K562 (cell line): ENCODE measurements around the gene SCT. TPM values are rescaled to one million over a fixed set of nuclear protein-coding genes. Genes with fewer than 3 reads are reported as not detected.

Experiments used
- ATAC-seq: fragments of 200-7000 bp; cut with Tn5 transposase; 3 replicates; pipeline ENCODE4 v1.9.1; 2020; ENCODE audit warnings: moderate library complexity
- BruUV-seq: library from RNA; stranded (reverse); fragments of 400-500 nt; replicated peaks from 2 replicates; lab custom pipeline; 2021; lab: Mats Ljungman, UMichigan
- CTCF ChIA-PET: fragments of 300-600 bp; formaldehyde crosslinking; extraction: SDS; loops from one replicate; lab custom pipeline; 2021; ENCODE audit warnings: low intra/inter-chr PET ratio; lab: Yijun Ruan, JAX
- POLR2A ChIA-PET: fragments of 300-600, 350-650 bp; sonication (Branson Sonifier 250); formaldehyde crosslinking; extraction: SDS; loops from one replicate; lab custom pipeline; 2021; ENCODE audit warnings: antibody characterized with exemption, inconsistent platforms; lab: Yijun Ruan, JAX
- DNase-seq, 4 experiments: peaks; one replicate each; pipeline versions ENCODE4 v3.0.0 to v3.0.0-alpha.2; 2011 to 2018; ENCODE audit warnings: low spot score in 3 of 4, mixed read lengths in 3 of 4; ENCODE audit errors: extremely low read depth in 1 of 4
- FAIRE-seq: peaks from 2 replicates; lab custom pipeline; 2011; peaks lifted over from hg19 to GRCh38; lab: Jason Lieb, UNC
- H2AFZ ChIP-seq: 2 replicates; pipeline ENCODE4 v1.6.0; 2011; ENCODE audit warnings: low read depth, low read length, control low read depth, inconsistent platforms
- H3K27ac ChIP-seq: fragments of 200-600 bp; 3 replicates; pipeline ENCODE4 v1.8.0; 2011; ENCODE audit warnings: low read depth, mild to moderate bottlenecking, control low read depth, inconsistent platforms, low read length, moderate library complexity, mixed read lengths; ENCODE audit errors: extremely low read depth
- H3K27me3 ChIP-seq, 2 experiments: fragments of 300-600 bp in 1 of 2; 2 replicates in 1 of 2; 3 replicates in 1 of 2; pipeline versions ENCODE4 v1.6.0 to v1.8.0; 2011; ENCODE audit warnings: inconsistent platforms in 2 of 2, low read length in 2 of 2, mild to moderate bottlenecking in 1 of 2, mixed read lengths in 1 of 2, moderate library complexity in 1 of 2; ENCODE audit not compliant: control insufficient read depth in 2 of 2, insufficient read depth in 2 of 2
- H3K36me3 ChIP-seq: fragments of 300-600 bp; 3 replicates; pipeline ENCODE4 v1.8.0; 2011; ENCODE audit warnings: mild to moderate bottlenecking, low read length, inconsistent platforms; ENCODE audit not compliant: control insufficient read depth, insufficient read depth
- H3K4me1 ChIP-seq, 2 experiments: fragments of 200-600 bp in 1 of 2; replicated peaks in 1 of 2; 2 replicates in 1 of 2; 3 replicates in 1 of 2; pipeline versions ENCODE4 v1.5.1 to v1.8.0; 2011; ENCODE audit warnings: inconsistent platforms in 2 of 2, low read length in 2 of 2, mild to moderate bottlenecking in 1 of 2, mixed read lengths in 1 of 2, moderate library complexity in 1 of 2; ENCODE audit not compliant: control insufficient read depth in 2 of 2, insufficient read depth in 2 of 2
- H3K4me2 ChIP-seq: 2 replicates; pipeline ENCODE4 v1.6.1; 2011; ENCODE audit warnings: low read length, control low read depth, inconsistent platforms, mixed read lengths; ENCODE audit not compliant: insufficient read depth
- H3K4me3 ChIP-seq: fragments of 200-600 bp; sonication (generic), shearing (Covaris generic); 2 replicates; pipeline ENCODE4 v1.5.1; 2016; ENCODE audit warnings: control low read depth, inconsistent platforms
- H3K79me2 ChIP-seq: fragments of 200-600 bp; 3 replicates; pipeline ENCODE4 v1.8.0; 2011; ENCODE audit warnings: low read length, inconsistent platforms; ENCODE audit not compliant: control insufficient read depth, insufficient read depth
- H3K9ac ChIP-seq, 2 experiments: 2 replicates each; pipeline versions ENCODE4 v1.6.0 to v1.6.1; 2011; ENCODE audit warnings: low read depth in 2 of 2, low read length in 2 of 2, control low read depth in 1 of 2, inconsistent platforms in 1 of 2, mild to moderate bottlenecking in 1 of 2, mixed read lengths in 1 of 2; ENCODE audit not compliant: insufficient read depth in 1 of 2
- H3K9me1 ChIP-seq: one replicate; pipeline ENCODE4 v1.6.0; 2011; ENCODE audit warnings: inconsistent platforms, mild to moderate bottlenecking, low read length, moderate library complexity; ENCODE audit not compliant: control insufficient read depth, insufficient read depth
- H3K9me3 ChIP-seq: replicated peaks from 2 replicates; pipeline ENCODE4 v1.5.1; 2011; ENCODE audit warnings: low read depth, low read length, inconsistent platforms; ENCODE audit not compliant: control insufficient read depth, insufficient read depth
- H4K20me1 ChIP-seq: replicated peaks from 2 replicates; pipeline ENCODE4 v1.6.1; 2011; ENCODE audit warnings: low read length, inconsistent platforms, mixed read lengths; ENCODE audit not compliant: control insufficient read depth, insufficient read depth
- CHD2 ChIP-seq: IDR thresholded peaks from 2 replicates; pipeline ENCODE4 v1.6.1; 2011; ENCODE audit warnings: low read depth, low read length
- EGR1 ChIP-seq: fragments of 450-650 bp; conservative IDR thresholded peaks from 2 replicates; pipeline ENCODE4 v1.6.1; 2017; ENCODE audit warnings: mild to moderate bottlenecking
- GABPB2 ChIP-seq: fragments of 250-450 bp; sonication (Bioruptor Pico); conservative IDR thresholded peaks from 2 replicates; pipeline ENCODE4 v1.5.1; 2021; ENCODE audit warnings: mild to moderate bottlenecking
- JUND ChIP-seq, 2 experiments: IDR thresholded peaks; 2 replicates in 1 of 2; 3 replicates in 1 of 2; pipeline ENCODE4 v1.6.1; 2011; ENCODE audit warnings: borderline replicate concordance in 2 of 2, low read depth in 2 of 2, low read length in 2 of 2, improper control_type of control experiment in 1 of 2, missing biosample characterization in 1 of 2, missing genetic modification characterization in 1 of 2, missing genetic modification reagents in 1 of 2
- MTA3 ChIP-seq: fragments of 450-650 bp; formaldehyde crosslinking; IDR thresholded peaks from 2 replicates; pipeline ENCODE4 v1.6.1; 2017; ENCODE audit warnings: mild to moderate bottlenecking, borderline replicate concordance
- POLR2AphosphoS5 ChIP-seq: IDR thresholded peaks from 2 replicates; pipeline ENCODE4 v1.6.1; 2011; ENCODE audit warnings: mild to moderate bottlenecking, low read depth, low read length, moderate library complexity; ENCODE audit not compliant: control insufficient read depth, insufficient read depth
- POLR2G ChIP-seq: fragments of 200-400 bp; formaldehyde crosslinking; IDR thresholded peaks from 2 replicates; pipeline ENCODE4 v1.6.1; 2017; ENCODE audit warnings: low read depth, mild to moderate bottlenecking, antibody characterized with exemption, low read length, moderate library complexity
- RBM22 ChIP-seq: fragments of 200-400 bp; formaldehyde crosslinking; IDR thresholded peaks from 2 replicates; pipeline ENCODE4 v1.6.1; 2018; ENCODE audit warnings: low read length, low read depth; ENCODE audit not compliant: poor library complexity, severe bottlenecking
- SUPT5H ChIP-seq: fragments of 450-650 bp; IDR thresholded peaks from 2 replicates; pipeline ENCODE4 v1.6.1; 2016
- ZNF23 ChIP-seq: fragments of 250-450 bp; sonication (Bioruptor Pico); IDR thresholded peaks from 2 replicates; pipeline ENCODE4 v1.4.0; 2020; ENCODE audit warnings: mild to moderate bottlenecking
- ZNF518B ChIP-seq: fragments of 250-450 bp; sonication (Bioruptor Pico); IDR thresholded peaks from 2 replicates; pipeline ENCODE4 v1.5.0; 2021; ENCODE audit warnings: mild to moderate bottlenecking, moderate library complexity
- WGBS: fragments of 100-300 bp; shearing (Covaris generic); methylation state at CpG from one replicate; pipeline ENCODE4 v1.1.6; 2016; ENCODE audit warnings: low coverage, mixed read lengths; ENCODE audit not compliant: insufficient coverage; ENCODE audit errors: missing lambda C conversion rate; 5-methylcytosine and 5-hydroxymethylcytosine counted together
- in situ Hi-C: fragments of 300-500 bp; cut with MboI; formaldehyde crosslinking; loops from 4 replicates; pipeline ENCODE4 v1.15.0; 2018; ENCODE audit warnings: inconsistent platforms, mixed read lengths
- intact Hi-C: fragments of 100-400 bp; cut with micrococcal nuclease; formaldehyde crosslinking; loops from 2 replicates; pipeline ENCODE4 v1.14.2; 2022
- polyA plus RNA-seq, 8 experiments: library from polyadenylated mRNA; depleted of rRNA in 4 of 8; stranded (reverse) in 5 of 8; unstranded in 3 of 8; fragments of >200 nt; fragmentation: Nextera tagmentation in 2 of 8; fragmentation: Illumina TruSeq in 1 of 8; extraction: Ambion mirVana in 2 of 8; extraction: Trizol in 1 of 8; gene quantifications; 2 replicates each; pipeline versions ENCODE4 v1.2.1 to v1.2.3, GENCODE V29; 2011 to 2014; ENCODE audit warnings: inconsistent platforms in 1 of 8, missing spikeins in 1 of 8
- total RNA-seq, 7 experiments: library from RNA; depleted of rRNA in 6 of 7; stranded (reverse); fragments of >200 nt in 6 of 7; fragmentation: Illumina TruSeq in 2 of 7; extraction: Trizol in 2 of 7; gene quantifications; 2 replicates each; pipeline versions ENCODE4 v1.2.1 to v1.2.3, GENCODE V29; 2011 to 2021; ENCODE audit warnings: low replicate concordance in 1 of 7

SCT gene
- total and polyA plus RNA-seq, 9 of the 15 experiments (the other 6 are each of a cell fraction or from before 2014, with no cell fraction given) = not detected

- no peak for TF ChIP-seq ZNF518B
These were observed 14.6 kb downstream of the SCT start (continued) for GRCh38 chr11:612201-612960.

- Histone ChIP-seq H4K20me1 (peaks cover 17% of the 10 kb centered on the region), H3K4me1 (peaks cover 5 to 67% of the 10 kb centered on the region in 2 experiments), H3K9ac (peak overlapping the region in 1 of 2 experiments; percentile 20; a peak in 1 of 4 replicates), H3K27me3 (no peaks in the 10 kb centered on the region), H3K27ac (no peak overlapping the region), H3K9me3 (no peaks in the 10 kb centered on the region), H3K36me3 (peaks cover 89% of the 10 kb centered on the region; the same call in 2 of the 3 replicates), H3K79me2 (peaks cover 9% of the 10 kb centered on the region; the same call in 1 of the 3 replicates), H3K9me1 (no peaks in the 10 kb centered on the region), H2AFZ (no peak overlapping the region), H3K4me2 (no peak overlapping the region), H3K4me3 (no peak overlapping the region)
- 90% methylated on average over 43 of the region's 49 CpGs for WGBS
- TF ChIP-seq CHD2 = no peak
- TF ChIP-seq GABPB2 (CRISPR knock-in tag) = no peak
- TF ChIP-seq SUPT5H = peak; percentile 15; the same call in 1 of the 2 replicates
- 0 out of 2 replicates have a peak, but pooled peaks have one; percentile 29 for TF ChIP-seq EGR1
- peak; percentile 43 for TF ChIP-seq RBM22
- no peak for TF ChIP-seq ZNF23 (CRISPR knock-in tag)
- TF ChIP-seq POLR2G = peak; percentile 51; the same call in 1 of the 2 replicates
- no peak for TF ChIP-seq JUND (IDR thresholded peaks at IDR 0.05; ENCODE audit: borderline replicate concordance, low read depth, low read length)
- TF ChIP-seq JUND (tag; IDR thresholded peaks at IDR 0.05; ENCODE audit: borderline replicate concordance, low read depth, low read length) = no peak
- no peak for TF ChIP-seq MTA3
- peak; percentile 17; the same call in 1 of the 2 replicates for TF ChIP-seq POLR2AphosphoS5
- ChIA-PET CTCF (no interaction called here), POLR2A (interaction anchor here (0.5 to 0.9 kb wide), 3 partner anchors 36 to 294 kb away, joined by 3 to 6 read pairs (median 4); no protein-coding TSS in a partner anchor)
- TSS peak; percentile 22 for BruUV-seq
- intact Hi-C loops (loop anchor here (10.0 kb wide), 1 partner anchor 56 kb away; no protein-coding TSS in a partner anchor), in situ Hi-C loops (no loop called here)
- FAIRE-seq (no peak), ATAC-seq (no peak), DNase-seq (no peak)
These were observed 15.7 kb downstream of the SCT start for GRCh38 chr11:611001-611996.
